Upper lobe of left lung (tissue), 4 donors: ENCODE data around the gene COBL.

Source experiments
- CTCF ChIP-seq, 6 experiments: fragments of 450-650 bp in 4 of 6; fragments of 200-600 bp in 2 of 6; sonication (generic) in 2 of 6; IDR thresholded peaks; one replicate each; pipeline ENCODE4 v1.5.1; 2016 to 2019; ENCODE audit warnings: antibody characterized with exemption in 6 of 6
- EP300 ChIP-seq, 4 donors: sonication (generic); formaldehyde crosslinking; IDR thresholded peaks; one replicate each; pipeline ENCODE4 v1.5.1; 2017; ENCODE audit warnings: antibody characterized with exemption in 4 of 4, control low read depth in 2 of 4
- POLR2A ChIP-seq, 4 donors: fragments of 450-650 bp; IDR thresholded peaks; one replicate each; pipeline ENCODE4 v1.5.1; 2016 to 2017; ENCODE audit warnings: antibody characterized with exemption in 4 of 4, mild to moderate bottlenecking in 2 of 4
- POLR2AphosphoS5 ChIP-seq, 2 donors: sonication (generic); formaldehyde crosslinking; IDR thresholded peaks; one replicate each; pipeline ENCODE4 v1.5.1; 2017; ENCODE audit warnings: antibody characterized with exemption in 2 of 2

- no peak for TF ChIP-seq POLR2A (IDR thresholded peaks at IDR 0.05)
- no peak for TF ChIP-seq CTCF (IDR thresholded peaks at IDR 0.05)
- no peak for TF ChIP-seq POLR2AphosphoS5 (IDR thresholded peaks at IDR 0.05)
- TF ChIP-seq EP300 (IDR thresholded peaks at IDR 0.05): no peak
Measured at GRCh38 chr7:51113560-51113959, 203.0 kb downstream of the COBL start.
